B cell (primary cell): Measurements from ENCODE around the gene STIMATE.

ENCODE experiments used
- CTCF ChIP-seq: fragments of 200-600 bp; IDR thresholded peaks from one replicate; pipeline ENCODE4 v1.8.0; 2022; ENCODE audit warnings: antibody characterized with exemption, mild to moderate bottlenecking
- EZH2 ChIP-seq: IDR thresholded peaks from 2 replicates; pipeline ENCODE4 v1.6.1; 2012; ENCODE audit warnings: borderline replicate concordance, low read depth, mild to moderate bottlenecking, moderate library complexity, low read length; ENCODE audit not compliant: insufficient read depth, poor library complexity, severe bottlenecking

- TF ChIP-seq CTCF (no peak), EZH2 (no peak)
Observed at GRCh38 chr3:52871761-52872160, 25.6 kb downstream of the STIMATE start.
